Stimulated activated CD8-positive, alpha-beta memory T cell treated with anti-CD3 and anti-CD28 coated beads, Interleukin-12 subunit alpha, Interleukin-12 subunit beta, amount 100 ng/mL, for 1 hour (primary cell): ENCODE data around the gene DHRSX.
"Not testable (repeated sequence)": the region's sequence is repeated elsewhere in the genome, so short reads cannot be mapped to it uniquely, and the experiment has no call there.

Source experiments
- DNase-seq: peaks from one replicate; pipeline ENCODE4 v3.0.0-alpha.2; 2020; ENCODE audit warnings: low read depth

The DHRSX gene

GRCh38 chrX:2395261-2395992 lies 105.3 kb downstream of the DHRSX start:
- no peak for DNase-seq

GRCh38 chrX:2391869-2392606 lies 108.7 kb downstream of the DHRSX start:
- DNase-seq = no peak

GRCh38 chrX:2390754-2391153 lies 110.0 kb downstream of the DHRSX start:
- no peak for DNase-seq

- DNase-seq = not testable (repeated sequence)
Observed at GRCh38 chrX:2389731-2390130, 111.0 kb downstream of the DHRSX start.

- DNase-seq = no peak
Observed at GRCh38 chrX:2389324-2389723, 111.5 kb downstream of the DHRSX start.

- DNase-seq = no peak
Observed at GRCh38 chrX:2388669-2389068, 112.1 kb downstream of the DHRSX start.

- DNase-seq = no peak
Observed at GRCh38 chrX:2387614-2388239, 113.0 kb downstream of the DHRSX start.

GRCh38 chrX:2385224-2385623 lies 115.6 kb downstream of the DHRSX start:
- no peak for DNase-seq

- no peak for DNase-seq
Observed at GRCh38 chrX:2384486-2384885, 116.3 kb downstream of the DHRSX start.

- no peak for DNase-seq
Observed at GRCh38 chrX:2383735-2384134, 117.0 kb downstream of the DHRSX start.

GRCh38 chrX:2383144-2383543 lies 117.6 kb downstream of the DHRSX start:
- DNase-seq = no peak

GRCh38 chrX:2382433-2383048 lies 118.2 kb downstream of the DHRSX start:
- not testable (repeated sequence) for DNase-seq

- DNase-seq = no peak
Observed at GRCh38 chrX:2376166-2376565, 124.6 kb downstream of the DHRSX start.

- no peak for DNase-seq
Observed at GRCh38 chrX:2374086-2374485, 126.7 kb downstream of the DHRSX start.

GRCh38 chrX:2373615-2374014 lies 127.2 kb downstream of the DHRSX start:
- DNase-seq = no peak

- no peak for DNase-seq
Observed at GRCh38 chrX:2371026-2371711, 129.6 kb downstream of the DHRSX start.

- DNase-seq = no peak
Observed at GRCh38 chrX:2370456-2370855, 130.3 kb downstream of the DHRSX start.

GRCh38 chrX:2369206-2369605 lies 131.6 kb downstream of the DHRSX start:
- DNase-seq = no peak

GRCh38 chrX:2360731-2361130 lies 140.0 kb downstream of the DHRSX start:
- no peak for DNase-seq

GRCh38 chrX:2359522-2359921 lies 141.3 kb downstream of the DHRSX start:
- DNase-seq = not testable (repeated sequence)

GRCh38 chrX:2351999-2352995 lies 148.5 kb downstream of the DHRSX start:
- no peak for DNase-seq
